Measurements from ENCODE around the gene TBC1D30. TPM values are rescaled to one million over a fixed set of nuclear protein-coding genes. Genes with fewer than 3 reads are reported as not detected.

TBC1D30 gene
- total RNA-seq, 1 donor from 2014 or later, result 53.0 TPM

DNA sequence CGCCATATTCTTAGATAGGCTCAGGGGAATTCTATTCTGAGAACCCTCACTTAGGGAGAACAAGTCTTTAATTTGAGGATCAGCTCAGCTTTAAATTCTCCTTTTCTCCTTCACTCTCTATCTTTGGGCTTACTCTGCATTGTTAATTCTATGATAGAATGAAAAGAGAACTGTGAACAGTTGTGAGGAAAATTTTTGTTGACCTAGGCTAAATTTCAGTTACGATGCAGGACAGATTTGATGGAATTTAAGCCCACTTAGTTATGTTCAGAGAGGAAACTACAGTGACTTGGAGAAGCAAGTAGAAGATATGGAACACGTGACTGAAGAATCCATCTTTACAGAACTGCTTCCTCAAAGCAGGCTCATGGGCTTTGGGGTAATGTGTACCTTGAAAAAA is 82.7 kb downstream of the TBC1D30 start:
- H3K4me3 ChIP-seq, result no peak overlapping the region
- H3K27ac ChIP-seq, result no peak overlapping the region
- H3K36me3 ChIP-seq, result no peaks in the 10 kb centered on the region
- H3K4me1 ChIP-seq, result no peaks in the 10 kb centered on the region
- H3K27me3 ChIP-seq, result no peaks in the 10 kb centered on the region
- H3K9me3 ChIP-seq, result no peaks in the 10 kb centered on the region
- DNase-seq (ENCODE audit: low spot score in 2 of 2), result no peak
- TF ChIP-seq, protein P1, sequence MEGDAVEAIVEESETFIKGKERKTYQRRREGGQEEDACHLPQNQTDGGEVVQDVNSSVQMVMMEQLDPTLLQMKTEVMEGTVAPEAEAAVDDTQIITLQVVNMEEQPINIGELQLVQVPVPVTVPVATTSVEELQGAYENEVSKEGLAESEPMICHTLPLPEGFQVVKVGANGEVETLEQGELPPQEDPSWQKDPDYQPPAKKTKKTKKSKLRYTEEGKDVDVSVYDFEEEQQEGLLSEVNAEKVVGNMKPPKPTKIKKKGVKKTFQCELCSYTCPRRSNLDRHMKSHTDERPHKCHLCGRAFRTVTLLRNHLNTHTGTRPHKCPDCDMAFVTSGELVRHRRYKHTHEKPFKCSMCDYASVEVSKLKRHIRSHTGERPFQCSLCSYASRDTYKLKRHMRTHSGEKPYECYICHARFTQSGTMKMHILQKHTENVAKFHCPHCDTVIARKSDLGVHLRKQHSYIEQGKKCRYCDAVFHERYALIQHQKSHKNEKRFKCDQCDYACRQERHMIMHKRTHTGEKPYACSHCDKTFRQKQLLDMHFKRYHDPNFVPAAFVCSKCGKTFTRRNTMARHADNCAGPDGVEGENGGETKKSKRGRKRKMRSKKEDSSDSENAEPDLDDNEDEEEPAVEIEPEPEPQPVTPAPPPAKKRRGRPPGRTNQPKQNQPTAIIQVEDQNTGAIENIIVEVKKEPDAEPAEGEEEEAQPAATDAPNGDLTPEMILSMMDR (IDR thresholded peaks at IDR 0.05), result no peak
- intact Hi-C loops (cut with DNase I), result no loop called here

DNA sequence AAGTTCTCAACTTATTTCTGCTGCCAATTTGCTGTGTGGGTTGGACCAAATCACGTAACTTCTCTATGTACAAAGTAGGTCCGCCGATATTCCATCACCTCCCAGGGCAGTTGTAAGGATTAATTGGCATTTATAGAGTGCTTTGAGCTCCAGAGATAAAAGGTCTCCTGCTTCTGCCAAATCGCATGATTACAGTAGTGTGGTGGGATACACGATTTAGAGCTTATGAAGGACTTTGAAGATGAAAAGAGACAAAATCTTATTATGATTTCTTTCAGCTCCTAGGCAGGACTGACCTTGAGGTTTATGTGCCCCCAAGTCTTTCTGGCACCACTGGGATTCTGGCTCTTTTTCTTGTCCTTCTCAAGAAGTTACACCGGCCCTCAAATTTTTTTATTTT is 84.7 kb downstream of the TBC1D30 start:
- DNase-seq (ENCODE audit: low spot score in 2 of 2), result no peak

DNA sequence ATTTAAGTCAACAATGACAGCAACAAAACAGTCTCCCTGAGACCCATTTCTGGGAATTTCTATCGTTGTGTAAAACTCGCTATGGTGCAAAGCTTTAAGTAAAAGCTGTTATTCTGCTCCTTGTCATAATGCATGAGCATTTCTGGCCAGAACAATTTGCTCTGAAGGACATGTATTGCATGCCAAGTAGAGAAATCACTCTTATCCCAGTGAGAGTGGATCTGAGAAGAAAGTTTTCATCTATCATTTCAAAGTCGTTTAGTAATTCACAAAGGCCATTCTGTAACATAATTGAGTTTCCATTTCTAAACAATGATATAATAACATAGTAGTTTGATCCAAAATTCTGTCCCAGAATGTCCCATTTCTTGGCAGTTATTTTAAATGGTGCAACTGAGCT is 86.6 kb downstream of the TBC1D30 start:
- no peak overlapping the region for H3K27ac ChIP-seq
- H3K27me3 ChIP-seq, result no peaks in the 10 kb centered on the region
- no peaks in the 10 kb centered on the region for H3K36me3 ChIP-seq
- TF ChIP-seq, protein P1 (IDR thresholded peaks at IDR 0.05), result no peak
- no peak for DNase-seq (ENCODE audit: low spot score in 2 of 2)
- H3K4me3 ChIP-seq, result no peak overlapping the region
- H3K9me3 ChIP-seq, result no peaks in the 10 kb centered on the region
- no peaks in the 10 kb centered on the region for H3K4me1 ChIP-seq
- intact Hi-C loops (cut with DNase I), result no loop called here

More for the DNA sequence above, 84.7 kb downstream of the TBC1D30 start:
- H3K9me3 ChIP-seq, result no peaks in the 10 kb centered on the region
- no peak overlapping the region for H3K4me3 ChIP-seq
- intact Hi-C loops (cut with DNase I), result no loop called here
- TF ChIP-seq, protein P1 (IDR thresholded peaks at IDR 0.05), result no peak
- no peaks in the 10 kb centered on the region for H3K4me1 ChIP-seq
- H3K36me3 ChIP-seq, result no peaks in the 10 kb centered on the region
- H3K27ac ChIP-seq, result no peak overlapping the region
- no peaks in the 10 kb centered on the region for H3K27me3 ChIP-seq

DNA sequence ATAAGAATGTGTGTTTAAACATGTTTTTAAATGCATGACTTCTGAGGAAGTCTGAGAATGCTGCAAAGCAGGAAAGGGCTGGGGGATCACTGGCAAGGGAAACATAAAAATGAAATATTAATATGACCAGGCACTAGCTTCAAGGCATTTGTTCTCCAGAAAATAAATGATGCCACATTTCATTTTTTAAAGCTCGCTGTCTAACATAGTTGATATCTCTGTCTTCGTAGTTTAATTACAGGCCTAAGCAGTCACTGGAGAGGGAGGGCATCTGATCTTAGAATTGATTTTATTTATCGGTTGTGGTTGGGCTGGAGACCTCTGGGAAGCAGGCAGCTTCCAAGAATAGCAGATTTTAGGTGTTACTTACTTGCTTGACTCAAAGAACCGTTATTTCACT is 87.5 kb downstream of the TBC1D30 start:
- Histone ChIP-seq H3K27me3 (no peaks in the 10 kb centered on the region), H3K27ac (no peak overlapping the region), H3K9me3 (no peaks in the 10 kb centered on the region), H3K4me1 (no peaks in the 10 kb centered on the region), H3K36me3 (no peaks in the 10 kb centered on the region), H3K4me3 (no peak overlapping the region)
- DNase-seq (ENCODE audit: low spot score in 2 of 2), result no peak
- TF ChIP-seq, protein P1 (IDR thresholded peaks at IDR 0.05), result no peak
- intact Hi-C loops (cut with DNase I), result no loop called here

DNA sequence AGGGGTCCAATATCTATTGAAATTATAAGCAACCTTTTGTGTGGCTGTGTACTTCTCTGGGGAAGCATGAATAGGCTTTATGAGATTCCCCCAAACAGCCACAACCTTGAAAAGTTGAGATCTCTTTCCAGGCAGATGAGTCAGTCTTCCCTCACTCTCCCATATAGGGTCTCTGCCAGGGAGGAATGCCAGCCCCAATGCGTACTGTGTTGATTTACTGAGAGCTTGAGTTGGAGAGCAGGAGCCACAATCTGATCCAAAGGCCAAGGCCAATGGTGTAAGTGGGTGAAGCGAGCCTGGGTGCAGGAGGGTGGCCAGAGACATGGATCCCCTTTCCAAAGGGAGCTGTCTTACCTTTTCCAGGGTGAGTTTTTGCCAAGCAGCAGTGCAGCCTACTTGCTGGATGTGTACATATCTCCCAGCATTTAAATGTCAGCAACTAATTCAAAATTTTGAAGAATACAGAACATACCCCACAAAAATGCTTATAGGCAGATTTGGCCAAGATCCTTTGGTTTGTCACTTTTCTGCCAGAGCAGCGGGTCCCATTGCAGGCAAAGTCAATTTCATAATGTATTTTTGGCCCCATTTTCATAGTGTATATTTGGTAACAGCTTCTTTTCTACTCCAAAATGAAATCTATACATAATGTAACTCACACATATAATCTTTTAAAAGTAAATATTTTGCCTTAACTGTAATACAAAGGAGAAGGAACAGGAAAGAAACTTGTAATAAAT is 88.2 kb downstream of the TBC1D30 start:
- no peak for DNase-seq (ENCODE audit: low spot score in 2 of 2)
- intact Hi-C loops (cut with DNase I), result no loop called here
- Histone ChIP-seq H3K9me3 (no peaks in the 10 kb centered on the region), H3K4me3 (no peak overlapping the region), H3K27me3 (no peaks in the 10 kb centered on the region), H3K4me1 (no peaks in the 10 kb centered on the region), H3K27ac (no peak overlapping the region), H3K36me3 (no peaks in the 10 kb centered on the region)
- TF ChIP-seq, protein P1 (IDR thresholded peaks at IDR 0.05), result no peak
